GM23338 (cell line): Measurements from ENCODE around the gene RBM28. TPM values are rescaled to one million over a fixed set of nuclear protein-coding genes. Genes with fewer than 3 reads are reported as not detected.

Experiments used
- ATAC-seq: fragments of 200-7000 bp; cut with Tn5 transposase; 3 replicates; pipeline ENCODE4 v1.9.1; 2020
- DNase-seq: peaks from one replicate; pipeline ENCODE4 v3.0.0-alpha.2; 2015; ENCODE audit warnings: low spot score
- H2AFZ ChIP-seq: fragments of 200-600 bp; sonication (generic); 2 replicates; pipeline ENCODE4 v1.8.0; 2016; ENCODE audit warnings: antibody characterized with exemption, mild to moderate bottlenecking, moderate library complexity
- H3F3A ChIP-seq: fragments of 200-600 bp; sonication (generic); replicated peaks from 2 replicates; pipeline ENCODE4 v1.8.0; 2017; ENCODE audit warnings: antibody characterized with exemption, mixed run types, low read depth
- H3K27ac ChIP-seq: fragments of 200-600 bp; sonication (generic); 2 replicates; pipeline ENCODE4 v1.6.1; 2016; ENCODE audit warnings: low read depth
- H3K27me3 ChIP-seq: fragments of 200-600 bp; sonication (generic); 2 replicates; pipeline ENCODE4 v1.8.0; 2016; ENCODE audit warnings: mild to moderate bottlenecking, mixed run types, moderate library complexity; ENCODE audit not compliant: insufficient read depth
- H3K36me3 ChIP-seq: fragments of 200-600 bp; sonication (generic); 2 replicates; pipeline ENCODE4 v1.8.0; 2016; ENCODE audit warnings: mild to moderate bottlenecking; ENCODE audit not compliant: insufficient read depth
- H3K4me1 ChIP-seq: fragments of 200-600 bp; sonication (generic); 2 replicates; pipeline ENCODE4 v1.8.0; 2016; ENCODE audit warnings: mild to moderate bottlenecking, moderate library complexity; ENCODE audit not compliant: insufficient read depth
- H3K4me2 ChIP-seq: fragments of 200-600 bp; sonication (generic); 2 replicates; pipeline ENCODE4 v1.7.1; 2017; ENCODE audit warnings: mixed run types
- H3K4me3 ChIP-seq: fragments of 200-600 bp; sonication (generic); 2 replicates; pipeline ENCODE4 v1.6.1; 2016; ENCODE audit warnings: mixed run types
- H3K79me2 ChIP-seq: fragments of 200-600 bp; sonication (generic); replicated peaks from 2 replicates; pipeline ENCODE4 v1.8.0; 2017; ENCODE audit warnings: mild to moderate bottlenecking; ENCODE audit not compliant: insufficient read depth
- H3K9me2 ChIP-seq: fragments of 200-600 bp; sonication (generic); 2 replicates; pipeline ENCODE4 v1.8.0; 2017; ENCODE audit not compliant: insufficient read depth
- H4K20me1 ChIP-seq: fragments of 200-600 bp; sonication (generic); replicated peaks from 2 replicates; pipeline ENCODE4 v1.8.0; 2017; ENCODE audit warnings: mild to moderate bottlenecking; ENCODE audit not compliant: insufficient read depth
- H3K27ac Mint-ChIP-seq: 2 replicates; pipeline ENCODE4 v1.8.0; 2020; ENCODE audit warnings: inconsistent platforms, mild to moderate bottlenecking, moderate library complexity, mixed read lengths
- H3K27me3 Mint-ChIP-seq: 3 replicates; pipeline ENCODE4 v1.8.0; 2022; ENCODE audit warnings: low read depth, mild to moderate bottlenecking, moderate library complexity, mixed read lengths, inconsistent platforms; ENCODE audit not compliant: insufficient read depth, poor library complexity
- H3K36me3 Mint-ChIP-seq: 3 replicates; pipeline ENCODE4 v1.8.0; 2021; ENCODE audit warnings: low read depth, mild to moderate bottlenecking, inconsistent platforms, moderate library complexity, mixed read lengths
- H3K4me1 Mint-ChIP-seq: 3 replicates; pipeline ENCODE4 v1.8.0; 2020; ENCODE audit warnings: mild to moderate bottlenecking, inconsistent platforms, mixed read lengths
- H3K4me3 Mint-ChIP-seq: 3 replicates; pipeline ENCODE4 v1.8.0; 2021; ENCODE audit warnings: moderate library complexity, mild to moderate bottlenecking, inconsistent platforms, mixed read lengths
- H3K9me3 Mint-ChIP-seq: 3 replicates; pipeline ENCODE4 v1.8.0; 2020; ENCODE audit warnings: moderate library complexity, mild to moderate bottlenecking, inconsistent platforms, mixed read lengths
- CTCF ChIP-seq, 2 experiments: fragments of 200-600 bp in 1 of 2; sonication (generic) in 1 of 2; conservative IDR thresholded peaks; 2 replicates each; pipeline versions ENCODE4 v1.5.1 to v1.6.1; 2016 to 2017; ENCODE audit warnings: antibody characterized with exemption in 2 of 2, low read depth in 2 of 2, mild to moderate bottlenecking in 2 of 2, moderate library complexity in 1 of 2
- ETS1 ChIP-seq: IDR thresholded peaks from 2 replicates; pipeline ENCODE4 v1.6.1; 2016; ENCODE audit warnings: antibody characterized with exemption
- EZH2phosphoT487 ChIP-seq: fragments of 200-600 bp; sonication (generic); IDR thresholded peaks from one replicate; pipeline ENCODE4 v1.8.1; 2018; ENCODE audit warnings: antibody characterized with exemption; ENCODE audit not compliant: unreplicated experiment
- JUNB ChIP-seq: IDR thresholded peaks from one replicate; pipeline ENCODE4 v1.6.1; 2016; ENCODE audit warnings: antibody characterized with exemption; ENCODE audit not compliant: unreplicated experiment
- NANOG ChIP-seq: IDR thresholded peaks from 2 replicates; pipeline ENCODE4 v1.6.1; 2016; ENCODE audit warnings: antibody characterized with exemption, borderline replicate concordance
- REST ChIP-seq: IDR thresholded peaks from one replicate; pipeline ENCODE4 v1.6.1; 2018; ENCODE audit warnings: antibody characterized with exemption; ENCODE audit not compliant: unreplicated experiment
- STAT1 ChIP-seq: IDR thresholded peaks from one replicate; pipeline ENCODE4 v1.6.1; 2016; ENCODE audit warnings: antibody characterized with exemption; ENCODE audit not compliant: unreplicated experiment
- ZNF331 ChIP-seq: fragments of 250-450 bp; sonication (Bioruptor Pico); IDR thresholded peaks from 2 replicates; pipeline ENCODE4 v1.5.0; 2020; ENCODE audit warnings: low read depth, mild to moderate bottlenecking, moderate library complexity
- ZNF462 ChIP-seq: fragments of 250-450 bp; sonication (Bioruptor Pico); IDR thresholded peaks from 2 replicates; pipeline ENCODE4 v1.5.0; 2020; ENCODE audit warnings: mild to moderate bottlenecking, moderate library complexity
- polyA plus RNA-seq: library from polyadenylated mRNA; unstranded; fragments of >200 nt; fragmentation: Nextera tagmentation; extraction: Ambion mirVana; gene quantifications from 2 replicates; pipeline ENCODE4 v1.2.1, GENCODE V29; 2016
- total RNA-seq: library from RNA; depleted of rRNA; stranded (reverse); fragments of >200 nt; shearing (Covaris generic); gene quantifications from 2 replicates; pipeline ENCODE4 v1.2.3, GENCODE V29; 2014

Gene RBM28
- total and polyA plus RNA-seq, 2 experiments from 2014 or later, result 24.3 to 87.5 TPM

- Mint-ChIP-seq H3K9me3 (no peaks in the 10 kb centered on the region; the same call in 2 of the 3 replicates), H3K4me1 (peaks cover 8% of the 10 kb centered on the region), H3K36me3 (no peaks in the 10 kb centered on the region), H3K27me3 (peaks cover 43% of the 10 kb centered on the region), H3K27ac (no peak overlapping the region), H3K4me3 (no peak overlapping the region)
- no peak overlapping the region for H3K4me3 ChIP-seq
- H3K36me3 ChIP-seq, result no peaks in the 10 kb centered on the region
- H3K4me2 ChIP-seq, result no peak overlapping the region
- DNase-seq (no peak), ATAC-seq (no peak)
- peaks cover 71% of the 10 kb centered on the region for H3K27me3 ChIP-seq
- no peak for TF ChIP-seq NANOG
- no peaks in the 10 kb centered on the region for H3K79me2 ChIP-seq
- no peaks in the 10 kb centered on the region for H4K20me1 ChIP-seq
- no peak overlapping the region for H2AFZ ChIP-seq
- no peaks in the 10 kb centered on the region for H3K9me2 ChIP-seq
- peaks cover 4% of the 10 kb centered on the region; the same call in 1 of the 2 replicates for H3K4me1 ChIP-seq
- H3K27ac ChIP-seq, result no peak overlapping the region
- H3F3A ChIP-seq, result no peaks in the 10 kb centered on the region
Measured at GRCh38 chr7:128349466-128349825, 5.7 kb upstream of the RBM28 start.

GRCh38 chr7:128347647-128348097 is 4.0 kb upstream of the RBM28 start:
- TF ChIP-seq NANOG, result no peak
- TF ChIP-seq ZNF331 (CRISPR knock-in tag), result no peak
- TF ChIP-seq CTCF (conservative IDR thresholded peaks at IDR 0.05; ENCODE audit: low read depth in 2 of 2), result peak; percentile 71 to 91
- TF ChIP-seq ZNF462 (CRISPR knock-in tag), result no peak
- TF ChIP-seq REST, result no peak
- no peak for TF ChIP-seq JUNB
- TF ChIP-seq STAT1, result no peak
- TF ChIP-seq EZH2phosphoT487, result no peak
- no peak for TF ChIP-seq ETS1
- Histone ChIP-seq H2AFZ (no peak overlapping the region), H3K9me2 (no peaks in the 10 kb centered on the region), H3K79me2 (peaks cover 7% of the 10 kb centered on the region), H3K27ac (no peak overlapping the region), H3F3A (no peaks in the 10 kb centered on the region), H3K4me2 (no peak overlapping the region), H3K4me1 (peaks cover 5% of the 10 kb centered on the region), H3K4me3 (no peak overlapping the region), H4K20me1 (0 out of 2 replicates have a peak, but pooled peaks cover 6% of the 10 kb centered on the region), H3K27me3 (peaks cover 53% of the 10 kb centered on the region), H3K36me3 (no peaks in the 10 kb centered on the region)
- Mint-ChIP-seq H3K27me3 (peaks cover 29% of the 10 kb centered on the region), H3K27ac (no peak overlapping the region), H3K9me3 (no peaks in the 10 kb centered on the region; the same call in 2 of the 3 replicates), H3K36me3 (no peaks in the 10 kb centered on the region; the same call in 2 of the 3 replicates), H3K4me1 (peaks cover 4% of the 10 kb centered on the region), H3K4me3 (no peak overlapping the region)
- ATAC-seq, result peak; percentile 4; the same call in 1 of the 3 replicates
- DNase-seq, result peak; percentile 74
